ENCODE results near the gene C9orf43. TPM values are rescaled to one million over a fixed set of nuclear protein-coding genes. Genes with fewer than 3 reads are reported as not detected.
"Not testable (repeated sequence)": the region's sequence is repeated elsewhere in the genome, so short reads cannot be mapped to it uniquely, and the experiment has no call there.

Gene C9orf43
- total and polyA plus RNA-seq, 10 of the 15 experiments (the other 5 are each of a cell fraction or from before 2014, with no cell fraction given) = 0.08 to 0.79 (median 0.55) TPM

- no peak for TF ChIP-seq SIN3A (IDR thresholded peaks at IDR 0.05; ENCODE audit: low read depth, low read length)
- TF ChIP-seq ZNF622 (IDR thresholded peaks at IDR 0.05) = no peak
- no peak for TF ChIP-seq E2F4 (IDR thresholded peaks at IDR 0.05; ENCODE audit: low read depth, low read length)
- no peak; the same call in 1 of the 2 replicates for TF ChIP-seq ZNF207 (IDR thresholded peaks at IDR 0.05; ENCODE audit: borderline replicate concordance)
- no peak for TF ChIP-seq BCL11A (IDR thresholded peaks at IDR 0.05; ENCODE audit: low read depth, low read length)
Observed at GRCh38 chr9:113376634-113377567, 33.6 kb upstream of the C9orf43 start, which contains the start of gene HDHD3 (continued).

DNA sequence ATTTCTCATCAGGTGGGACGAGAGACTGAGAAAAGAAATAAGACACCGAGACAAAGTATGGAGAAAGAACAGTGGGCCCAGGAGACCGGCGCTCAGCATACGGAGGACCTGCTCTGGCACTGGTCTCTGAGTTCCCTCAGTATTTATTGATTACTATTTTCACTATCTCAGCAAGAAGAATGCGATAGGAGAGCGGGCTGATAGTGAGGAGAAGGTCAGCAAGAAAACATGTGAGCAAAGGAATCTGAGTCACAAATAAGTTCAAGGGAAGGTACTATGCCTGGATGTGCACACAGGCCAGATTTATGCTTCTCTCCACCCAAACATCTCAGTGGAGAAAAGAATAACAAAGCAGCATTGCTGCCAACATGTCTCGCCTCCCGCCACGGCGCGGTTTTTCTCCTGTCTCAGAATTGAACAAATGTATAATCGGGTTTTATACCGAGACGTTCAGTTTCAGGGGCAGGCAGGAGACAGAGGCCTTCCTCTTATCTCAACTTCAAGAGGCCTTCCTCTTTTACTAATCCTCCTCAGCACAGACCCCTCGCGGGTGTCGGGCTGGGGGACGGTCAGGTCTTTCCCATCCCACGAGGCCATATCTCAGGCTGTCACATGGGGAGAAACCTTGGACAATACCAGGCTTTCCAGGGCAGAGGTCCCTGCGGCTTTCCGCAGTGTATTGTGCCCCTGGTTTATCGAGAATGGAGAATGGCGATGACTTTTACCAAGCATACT, 31.3 kb upstream of the C9orf43 start:
- H3K4me1 ChIP-seq (ENCODE audit: control insufficient read depth, insufficient read depth, low read length); in situ Hi-C loops (cut with MboI); H3K27ac ChIP-seq (ENCODE audit: control insufficient read depth, insufficient read depth); H3K9me3 ChIP-seq (replicated peaks; ENCODE audit: control insufficient read depth, insufficient read depth, low read length); ATAC-seq; H2AFZ ChIP-seq (ENCODE audit: control insufficient read depth, low read depth, low read length); DNase-seq (ENCODE audit: low read depth, low spot score); H3K4me3 ChIP-seq; BruUV-seq (replicated peaks); RAD21 ChIA-PET (ENCODE audit: unreplicated experiment); H3K27me3 ChIP-seq (replicated peaks in 1 of 2; ENCODE audit: control insufficient read depth in 2 of 2, insufficient read depth in 2 of 2, low read length in 1 of 2); FAIRE-seq; H3K4me2 ChIP-seq (ENCODE audit: control insufficient read depth, insufficient read depth); H3K36me3 ChIP-seq (ENCODE audit: control insufficient read depth in 2 of 2, insufficient read depth in 2 of 2, low read length in 1 of 2); H3K9ac ChIP-seq (ENCODE audit: control insufficient read depth, insufficient read depth, low read length); intact Hi-C loops (cut with micrococcal nuclease; ENCODE audit: unreplicated experiment); H3K79me2 ChIP-seq (ENCODE audit: control insufficient read depth, insufficient read depth, low read length); POLR2A ChIA-PET; H4K20me1 ChIP-seq (ENCODE audit: control insufficient read depth, insufficient read depth): not testable (repeated sequence)
- ChIA-PET CTCF (interaction anchor here (1.1 to 1.4 kb wide), 3 partner anchors 22 to 28 kb away, joined by 3 to 7 read pairs (median 4); partner anchors contain the start of gene ALAD), SMC1A (ENCODE audit: uncharacterized antibody, unreplicated experiment) (interaction anchor here (0.6 to 1.2 kb wide), 2 partner anchors 104 to 160 kb away, joined by 3 read pairs; partner anchors contain the start of genes CDC26 and PRPF4)
- WGBS (ENCODE audit: insufficient coverage, insufficient replicate concordance, low lambda C conversion rate, missing lambda C conversion rate) = 85% methylated on average over 24 of the region's 24 CpGs

GRCh38 chr9:113379829-113380210, 30.7 kb upstream of the C9orf43 start:
- WGBS (ENCODE audit: insufficient coverage, insufficient replicate concordance, low lambda C conversion rate, missing lambda C conversion rate) = 87% methylated on average over 2 of the region's 2 CpGs

More at GRCh38 chr9:113379829-113380210, 30.7 kb upstream of the C9orf43 start:
- in situ Hi-C loops (cut with MboI); H3K9ac ChIP-seq (ENCODE audit: control insufficient read depth, insufficient read depth, low read length); H3K27ac ChIP-seq (ENCODE audit: control insufficient read depth, insufficient read depth); FAIRE-seq; H2AFZ ChIP-seq (ENCODE audit: control insufficient read depth, low read depth, low read length); RAD21 ChIA-PET (ENCODE audit: unreplicated experiment); H3K4me1 ChIP-seq (ENCODE audit: control insufficient read depth, insufficient read depth, low read length); H3K36me3 ChIP-seq (ENCODE audit: control insufficient read depth in 2 of 2, insufficient read depth in 2 of 2, low read length in 1 of 2); ATAC-seq; H3K9me3 ChIP-seq (replicated peaks; ENCODE audit: control insufficient read depth, insufficient read depth, low read length); H3K79me2 ChIP-seq (ENCODE audit: control insufficient read depth, insufficient read depth, low read length); H3K27me3 ChIP-seq (replicated peaks in 1 of 2; ENCODE audit: control insufficient read depth in 2 of 2, insufficient read depth in 2 of 2, low read length in 1 of 2); H3K4me2 ChIP-seq (ENCODE audit: control insufficient read depth, insufficient read depth); H3K4me3 ChIP-seq; H4K20me1 ChIP-seq (ENCODE audit: control insufficient read depth, insufficient read depth); BruUV-seq (replicated peaks); DNase-seq (ENCODE audit: low read depth, low spot score); POLR2A ChIA-PET: not testable (repeated sequence)
- SMC1A ChIA-PET (ENCODE audit: uncharacterized antibody, unreplicated experiment) = interaction anchor here (0.6 to 1.2 kb wide), 3 partner anchors 39 to 161 kb away, joined by 3 read pairs; partner anchors contain the start of genes CDC26 and PRPF4
- intact Hi-C loops (cut with micrococcal nuclease; ENCODE audit: unreplicated experiment) = loop anchor here (5.0 kb wide), 1 partner anchor 158 kb away; the partner anchor contains the start of genes FKBP15 and SLC31A1
- CTCF ChIA-PET = interaction anchor here (1.1 to 1.4 kb wide), 3 partner anchors 21 to 28 kb away, joined by 3 to 7 read pairs (median 4); partner anchors contain the start of gene ALAD
